K562 (cell line): Measurements from ENCODE around the gene SUPT5H. TPM values are rescaled to one million over a fixed set of nuclear protein-coding genes. Genes with fewer than 3 reads are reported as not detected.
A peak's percentile ranks its signal among the peaks of the same experiment; 100 is the strongest.

Experiments used
- ARNT ChIP-seq, 2 experiments: fragments of 450-650 bp; IDR thresholded peaks; 2 replicates each; pipeline ENCODE4 v1.6.1; 2016; ENCODE audit warnings: mild to moderate bottlenecking in 1 of 2
- ATF1 ChIP-seq, 2 experiments: fragments of 450-650 bp in 1 of 2; IDR thresholded peaks; 2 replicates each; pipeline ENCODE4 v1.6.1; 2016; ENCODE audit warnings: missing compliant biosample characterization in 1 of 2, missing genetic modification characterization in 1 of 2
- NR4A1 ChIP-seq, 2 experiments: fragments of 250-450 bp in 1 of 2; fragments of 450-650 bp in 1 of 2; sonication (Bioruptor Pico) in 1 of 2; IDR thresholded peaks; 2 replicates each; pipeline versions ENCODE4 v1.4.0 to v1.6.1; 2016 to 2020; ENCODE audit warnings: mild to moderate bottlenecking in 2 of 2, missing compliant biosample characterization in 1 of 2, missing genetic modification characterization in 1 of 2, moderate library complexity in 1 of 2
- TFAM ChIP-seq: fragments of 250-450 bp; sonication (Bioruptor Pico); conservative IDR thresholded peaks from 2 replicates; pipeline ENCODE4 v1.5.0; 2021; ENCODE audit warnings: mild to moderate bottlenecking, moderate library complexity
- ZNF232 ChIP-seq: sonication (generic); formaldehyde crosslinking; IDR thresholded peaks from 2 replicates; pipeline ENCODE4 v1.8.0; 2022; ENCODE audit warnings: mild to moderate bottlenecking, missing genetic modification reagents
- ZNF668 ChIP-seq: fragments of 250-450 bp; sonication (Bioruptor Pico); IDR thresholded peaks from 2 replicates; pipeline ENCODE4 v1.8.0; 2022; ENCODE audit warnings: mild to moderate bottlenecking, inconsistent platforms
- ZNF717 ChIP-seq: fragments of 250-450 bp; sonication (Bioruptor Pico); IDR thresholded peaks from 2 replicates; pipeline ENCODE4 v1.5.0; 2021
- polyA plus RNA-seq, 8 experiments: library from polyadenylated mRNA; depleted of rRNA in 4 of 8; stranded (reverse) in 5 of 8; unstranded in 3 of 8; fragments of >200 nt; fragmentation: Nextera tagmentation in 2 of 8; fragmentation: Illumina TruSeq in 1 of 8; extraction: Ambion mirVana in 2 of 8; extraction: Trizol in 1 of 8; gene quantifications; 2 replicates each; pipeline versions ENCODE4 v1.2.1 to v1.2.3, GENCODE V29; 2011 to 2014; ENCODE audit warnings: inconsistent platforms in 1 of 8, missing spikeins in 1 of 8
- total RNA-seq, 7 experiments: library from RNA; depleted of rRNA in 6 of 7; stranded (reverse); fragments of >200 nt in 6 of 7; fragmentation: Illumina TruSeq in 2 of 7; extraction: Trizol in 2 of 7; gene quantifications; 2 replicates each; pipeline versions ENCODE4 v1.2.1 to v1.2.3, GENCODE V29; 2011 to 2021; ENCODE audit warnings: low replicate concordance in 1 of 7
- TF ChIP-seq, protein P1 (sequence below): fragments of 250-450 bp; sonication (Bioruptor Pico); IDR thresholded peaks from 2 replicates; pipeline ENCODE4 v1.8.0; 2022; ENCODE audit warnings: moderate library complexity, mild to moderate bottlenecking, inconsistent platforms

Gene SUPT5H
- total and polyA plus RNA-seq, 9 of the 15 experiments (the other 6 are each of a cell fraction or from before 2014, with no cell fraction given), result 13.3 to 85.9 (median 35.9) TPM

DNA sequence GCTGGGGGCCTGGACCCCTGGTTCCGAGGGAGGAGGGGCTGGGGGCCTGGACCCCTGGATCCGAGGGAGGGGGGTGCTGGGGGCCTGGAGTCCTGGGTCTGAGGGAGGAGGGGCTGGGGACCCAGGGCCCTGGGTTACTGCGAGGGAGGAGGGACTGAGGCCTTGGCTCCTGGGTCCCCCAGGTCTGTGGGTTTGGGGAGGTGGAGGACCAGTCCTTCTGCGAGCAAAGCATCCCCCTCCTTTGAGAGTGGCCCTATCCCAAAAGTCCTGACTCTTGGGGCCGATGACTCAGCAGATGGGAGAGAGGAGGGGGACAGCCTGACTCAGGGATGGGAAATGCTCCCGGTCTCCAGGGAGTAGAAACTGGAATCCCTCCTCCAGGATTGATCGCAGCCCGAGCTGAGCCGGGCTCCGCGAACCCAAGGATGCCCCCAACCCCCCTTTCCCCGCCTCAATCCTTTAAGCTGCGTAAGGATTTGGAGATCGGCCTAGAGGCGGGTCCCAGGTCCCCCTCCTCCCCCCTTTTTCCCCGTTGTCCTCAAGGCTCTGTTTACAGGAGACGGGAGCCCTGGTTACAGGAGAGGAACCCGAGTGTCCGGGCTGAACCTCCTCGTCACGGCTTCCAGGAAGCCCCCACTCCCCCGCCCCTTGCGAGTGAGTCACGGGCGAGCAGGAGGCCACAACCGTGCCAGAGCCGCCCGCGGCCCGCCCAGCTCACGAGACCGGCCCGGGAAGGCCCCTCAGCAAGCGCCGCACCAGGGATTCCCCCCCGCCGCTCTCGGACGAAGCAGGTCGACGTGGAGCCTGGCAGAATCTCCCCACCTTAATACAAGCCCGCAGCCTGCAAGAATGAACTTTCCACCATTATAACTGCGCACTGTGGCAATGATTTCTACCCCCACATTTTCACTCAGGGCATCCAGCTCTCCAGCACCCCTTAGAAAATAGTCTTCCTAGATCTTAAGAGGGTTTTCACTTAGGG, 41.8 kb upstream of the SUPT5H start (continued):
- TF ChIP-seq NR4A1 (CRISPR knock-in tag; IDR thresholded peaks at IDR 0.05) (no peak), NR4A1 (tag; IDR thresholded peaks at IDR 0.05) (peak; percentile 56; the same call in 1 of the 2 replicates), ZNF668 (no peak), ARNT (IDR thresholded peaks at IDR 0.05) (no peak), ZNF717 (CRISPR knock-in tag) (no peak), TFAM (no peak), ATF1 (CRISPR knock-in tag; IDR thresholded peaks at IDR 0.05) (no peak), ATF1 (tag; IDR thresholded peaks at IDR 0.05) (peak; percentile 77), ZNF232 (CRISPR knock-in tag) (no peak)
- TF ChIP-seq, protein P1, sequence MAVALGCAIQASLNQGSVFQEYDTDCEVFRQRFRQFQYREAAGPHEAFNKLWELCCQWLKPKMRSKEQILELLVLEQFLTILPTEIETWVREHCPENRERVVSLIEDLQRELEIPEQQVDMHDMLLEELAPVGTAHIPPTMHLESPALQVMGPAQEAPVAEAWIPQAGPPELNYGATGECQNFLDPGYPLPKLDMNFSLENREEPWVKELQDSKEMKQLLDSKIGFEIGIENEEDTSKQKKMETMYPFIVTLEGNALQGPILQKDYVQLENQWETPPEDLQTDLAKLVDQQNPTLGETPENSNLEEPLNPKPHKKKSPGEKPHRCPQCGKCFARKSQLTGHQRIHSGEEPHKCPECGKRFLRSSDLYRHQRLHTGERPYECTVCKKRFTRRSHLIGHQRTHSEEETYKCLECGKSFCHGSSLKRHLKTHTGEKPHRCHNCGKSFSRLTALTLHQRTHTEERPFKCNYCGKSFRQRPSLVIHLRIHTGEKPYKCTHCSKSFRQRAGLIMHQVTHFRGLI (CRISPR knock-in tag), result no peak
